Hematopoietic multipotent progenitor cell treated with erythropoietin and hydrocortisone succinate and interleukin-3 and kit ligand, for 8 days (in vitro differentiated cells): Measurements from ENCODE around the gene CADM1.

Experiments
- DNase-seq: peaks from one replicate; pipeline ENCODE4 v3.0.0-alpha.2; 2015

CADM1 gene

DNA sequence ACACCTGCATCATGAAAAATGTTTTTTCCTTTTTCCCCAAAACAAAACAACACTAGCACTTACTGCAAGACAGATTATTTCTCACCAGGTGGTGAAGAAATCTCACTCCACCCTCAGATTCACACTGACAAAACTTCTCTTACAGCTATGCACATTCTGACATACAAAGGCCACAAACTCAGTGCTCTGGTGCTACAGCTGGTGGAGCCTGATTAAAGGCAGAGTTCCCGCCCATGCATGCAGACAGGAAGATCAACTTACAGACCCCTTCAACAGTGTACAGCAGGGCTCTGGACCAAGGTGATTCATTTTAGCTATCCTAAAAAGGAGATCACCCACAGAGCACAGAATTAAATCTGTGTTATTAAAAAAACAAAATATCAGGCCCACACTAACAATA lies 112.6 kb downstream of the CADM1 start:
- no peak for DNase-seq

DNA sequence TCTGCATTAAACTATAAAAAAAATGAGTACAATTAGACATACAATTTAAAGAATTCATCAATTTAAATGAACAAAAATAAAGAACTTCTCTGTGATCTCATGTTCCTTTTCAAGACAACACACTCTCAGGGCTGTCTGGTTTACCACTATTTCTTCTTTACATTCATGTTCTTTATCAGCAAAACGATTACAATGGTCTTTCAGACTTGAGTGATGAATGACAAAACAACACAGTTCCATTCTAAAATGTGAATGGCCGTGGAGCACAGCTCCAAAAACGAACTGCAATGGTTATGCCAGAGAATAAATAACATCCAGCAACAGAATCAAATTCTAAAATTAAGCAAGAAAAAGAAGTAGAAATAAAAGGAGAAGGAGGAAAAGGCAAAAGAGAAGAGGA lies 113.1 kb downstream of the CADM1 start:
- DNase-seq, result no peak

DNA sequence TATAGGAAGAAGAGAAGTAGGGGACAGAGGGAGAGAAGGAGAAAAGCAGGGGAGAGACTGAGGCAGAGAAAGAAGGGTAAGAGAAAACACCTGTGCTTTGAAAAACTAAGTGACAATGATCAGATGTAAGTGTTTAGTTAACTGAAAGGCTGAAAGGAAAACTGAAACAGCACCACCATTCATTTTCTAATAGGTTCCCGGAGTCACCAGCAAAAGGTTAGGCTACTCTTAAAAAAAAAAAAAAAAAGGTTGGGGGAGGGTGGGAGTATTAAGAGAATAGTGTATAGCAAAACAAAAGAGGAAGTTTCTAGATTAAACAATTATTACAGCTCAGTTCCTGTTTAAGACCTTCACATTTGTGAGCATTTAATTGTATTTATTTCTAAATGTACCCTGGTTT lies 113.8 kb downstream of the CADM1 start:
- DNase-seq, result no peak

DNA sequence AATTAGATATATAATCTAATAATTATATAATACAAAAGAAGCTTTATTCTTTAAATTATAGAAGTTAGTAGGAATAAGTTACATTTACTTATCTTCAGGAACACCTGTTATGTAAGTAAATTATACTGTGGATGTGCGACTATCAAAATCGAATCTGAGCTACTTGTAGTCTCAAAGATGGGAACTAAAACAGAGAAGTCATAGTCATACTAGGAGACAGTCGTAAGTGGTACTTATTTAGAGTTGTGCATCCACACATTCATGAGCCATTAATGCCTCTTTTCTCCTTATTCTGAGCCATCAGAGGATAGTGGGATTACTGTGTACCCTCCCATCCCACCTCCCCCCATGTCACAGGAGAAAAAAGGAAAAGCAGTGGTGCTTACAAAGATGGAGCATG lies 114.4 kb downstream of the CADM1 start:
- DNase-seq, result no peak

DNA sequence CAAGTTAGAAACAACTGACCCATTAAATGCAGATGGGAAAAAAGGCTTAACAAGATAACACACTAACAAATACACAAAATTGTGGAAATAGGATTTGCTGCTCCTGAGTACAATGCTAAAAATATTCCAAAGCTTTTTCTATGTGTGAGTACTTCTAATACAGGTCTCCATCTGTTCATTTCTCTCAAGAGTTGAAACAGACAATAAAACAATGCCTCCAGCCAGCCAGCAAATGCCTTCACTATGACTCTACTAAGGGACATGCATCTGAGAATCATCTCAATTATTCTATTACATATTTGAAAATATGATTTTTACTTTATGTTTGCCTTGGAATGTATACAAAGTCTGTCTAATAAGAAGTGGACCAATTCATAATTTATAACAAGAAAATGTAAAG lies 119.0 kb downstream of the CADM1 start:
- DNase-seq, result no peak

DNA sequence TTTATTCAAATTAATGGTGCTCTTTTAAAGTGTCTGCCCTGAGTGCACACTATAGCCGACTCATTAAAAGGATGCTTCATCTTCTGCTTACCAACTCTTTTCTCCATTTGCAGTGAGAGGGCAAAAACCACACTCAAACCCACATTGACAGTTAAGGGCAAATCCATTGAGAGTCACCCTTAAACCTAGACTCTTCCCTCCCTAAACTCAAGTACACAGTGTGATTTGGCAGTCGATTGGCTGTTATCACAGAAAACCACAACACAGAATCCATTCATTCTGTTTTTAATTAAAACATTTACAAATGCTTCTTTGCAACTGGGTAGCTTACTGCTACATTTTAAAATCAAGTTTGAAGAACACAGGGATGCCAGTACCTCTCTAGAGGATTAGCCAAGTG lies 120.0 kb downstream of the CADM1 start:
- no peak for DNase-seq

DNA sequence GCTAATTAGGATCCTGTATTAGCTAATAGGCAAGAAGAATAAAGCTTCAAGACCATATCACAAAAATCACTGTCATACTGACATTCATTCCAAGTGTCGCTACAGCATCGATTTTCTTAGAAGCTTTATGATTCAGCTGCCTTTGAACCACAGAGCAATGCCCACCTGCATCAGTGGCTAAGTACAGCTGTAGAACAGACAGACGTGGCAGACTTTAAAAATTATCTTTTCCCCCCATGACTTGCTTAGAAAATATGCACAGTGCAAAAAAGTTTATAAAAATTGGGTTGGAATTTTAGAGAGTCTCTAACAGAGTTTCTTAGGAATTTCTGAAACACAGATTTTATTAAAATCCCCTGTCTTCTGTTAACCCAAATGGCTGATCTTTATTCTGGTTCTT lies 120.8 kb downstream of the CADM1 start:
- no peak for DNase-seq

DNA sequence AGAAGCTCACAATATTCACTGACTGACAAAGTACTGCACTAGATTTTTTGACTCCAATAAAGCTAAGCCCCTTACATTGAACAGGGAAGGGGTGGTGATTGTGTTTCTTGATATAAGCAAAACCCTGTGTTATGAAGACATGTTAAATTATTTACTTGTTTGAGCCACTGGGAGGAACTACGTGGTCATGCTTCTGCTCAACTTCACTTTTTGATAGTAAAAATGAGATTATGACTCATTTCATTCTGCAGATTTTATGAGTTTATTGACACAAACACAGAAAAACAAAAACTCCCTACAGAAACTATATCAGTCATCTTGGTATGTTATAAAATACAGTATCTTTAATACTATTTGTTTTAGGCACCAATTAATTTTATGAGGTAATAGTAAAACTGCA lies 124.7 kb downstream of the CADM1 start:
- DNase-seq, result no peak

DNA sequence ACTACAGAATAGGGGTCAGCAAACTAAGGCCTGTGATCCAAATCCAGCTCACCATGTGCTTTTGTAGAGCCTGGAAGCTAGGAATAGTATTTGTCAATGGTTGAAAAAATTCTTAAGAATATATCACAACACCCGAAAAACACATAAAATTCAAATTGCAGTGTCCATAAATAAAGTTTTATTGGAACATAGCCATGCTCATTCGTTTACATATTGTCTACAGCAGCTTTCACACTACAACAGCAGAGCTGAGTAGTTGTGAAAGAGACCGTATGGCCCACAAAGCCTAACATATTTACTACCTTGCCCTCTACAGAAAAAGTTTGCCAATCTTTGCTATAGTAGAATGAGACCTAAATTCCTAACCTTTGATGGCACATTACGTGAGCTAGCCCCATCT lies 125.7 kb downstream of the CADM1 start:
- DNase-seq, result no peak

DNA sequence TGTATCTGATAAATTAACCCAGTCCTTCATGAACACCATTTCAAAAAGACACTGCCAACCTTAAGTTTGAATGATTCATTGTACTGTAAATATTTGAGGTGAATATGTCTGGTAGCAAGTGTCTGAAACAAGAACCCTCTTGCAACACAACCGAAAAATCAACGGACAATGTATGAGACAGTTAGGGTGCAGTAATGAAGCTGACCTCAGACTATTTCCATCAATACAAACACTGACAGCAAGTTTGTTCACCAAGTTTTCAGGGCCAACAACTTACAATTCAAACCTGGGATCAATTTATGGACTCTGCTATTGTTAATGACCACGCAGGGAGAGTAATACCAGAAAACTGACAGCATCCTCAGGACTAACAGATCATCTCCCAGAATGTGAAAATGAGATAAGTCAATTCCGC lies 126.3 kb downstream of the CADM1 start:
- no peak for DNase-seq

DNA sequence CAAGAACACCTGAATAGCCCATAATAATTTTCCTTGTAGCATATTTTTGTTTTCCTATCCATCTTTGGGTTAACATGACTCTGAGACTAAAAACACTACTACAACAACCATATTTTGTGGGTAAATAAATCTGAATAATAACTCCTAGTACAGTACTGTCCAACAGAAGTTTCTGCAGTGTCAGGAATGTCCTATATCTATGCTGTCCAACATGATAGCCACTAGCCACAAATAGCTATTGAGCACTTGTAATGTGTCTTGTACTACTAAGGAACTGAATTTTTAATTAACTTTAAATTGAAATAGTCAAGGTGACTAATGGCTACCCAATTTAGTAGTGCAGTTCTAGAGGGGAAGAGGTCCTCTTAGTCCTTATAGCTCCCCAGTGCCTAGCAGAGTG lies 135.6 kb downstream of the CADM1 start:
- DNase-seq, result no peak

DNA sequence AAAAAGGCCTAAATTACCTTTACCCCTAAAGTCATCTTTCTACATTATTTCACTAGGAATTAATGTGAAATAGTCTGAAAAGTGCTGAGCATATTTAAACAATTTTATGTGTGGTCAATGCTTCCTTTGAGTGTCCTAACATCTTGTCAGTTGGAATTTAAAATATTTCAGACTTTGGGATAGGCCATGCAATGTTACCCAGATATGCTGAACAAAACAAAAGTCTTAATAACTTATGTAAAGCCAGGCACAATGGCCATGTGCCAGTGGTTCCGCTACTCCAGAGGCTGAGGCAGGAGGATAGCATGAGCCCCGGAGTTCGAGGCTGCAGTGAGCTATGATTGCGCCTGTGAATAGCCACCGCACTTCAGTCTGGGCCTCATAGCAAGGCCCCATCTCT lies 137.4 kb downstream of the CADM1 start:
- no peak for DNase-seq

DNA sequence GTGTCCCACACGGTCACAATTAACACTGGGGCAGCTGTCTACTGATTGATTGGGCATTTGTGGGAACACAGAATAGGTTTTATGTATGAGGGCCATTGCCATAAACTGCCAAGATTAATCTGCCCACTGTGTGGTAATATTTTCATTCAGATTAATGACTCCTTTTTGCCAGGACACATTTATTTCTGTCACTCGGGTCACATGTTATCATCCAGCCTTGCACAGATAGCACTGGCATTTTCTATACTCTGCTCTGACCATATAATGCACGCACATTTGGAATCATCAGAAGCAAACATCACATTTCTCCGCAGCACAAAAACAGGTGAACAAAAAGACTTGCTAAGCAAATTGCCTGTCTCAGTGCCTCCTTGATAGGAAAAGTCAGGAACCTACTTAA lies 138.3 kb downstream of the CADM1 start:
- DNase-seq, result no peak

DNA sequence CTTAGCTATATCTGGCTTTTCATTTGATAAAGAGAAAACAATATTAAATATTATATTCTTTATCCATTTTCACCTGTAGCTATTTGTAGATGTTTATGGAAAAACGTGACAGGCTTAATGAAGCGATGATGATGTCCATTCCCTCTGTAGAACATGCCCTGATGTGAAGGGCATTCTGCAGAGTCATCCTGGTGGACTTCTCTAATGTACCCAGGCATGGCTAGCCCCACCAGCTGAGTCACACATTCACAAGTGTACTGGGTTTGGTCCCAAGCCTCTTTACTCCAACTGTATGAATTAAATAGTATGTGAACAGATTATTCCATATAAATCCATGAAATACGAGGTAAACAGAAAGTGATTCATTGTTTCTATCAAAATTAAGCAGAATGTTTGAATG lies 139.3 kb downstream of the CADM1 start:
- DNase-seq, result no peak

DNA sequence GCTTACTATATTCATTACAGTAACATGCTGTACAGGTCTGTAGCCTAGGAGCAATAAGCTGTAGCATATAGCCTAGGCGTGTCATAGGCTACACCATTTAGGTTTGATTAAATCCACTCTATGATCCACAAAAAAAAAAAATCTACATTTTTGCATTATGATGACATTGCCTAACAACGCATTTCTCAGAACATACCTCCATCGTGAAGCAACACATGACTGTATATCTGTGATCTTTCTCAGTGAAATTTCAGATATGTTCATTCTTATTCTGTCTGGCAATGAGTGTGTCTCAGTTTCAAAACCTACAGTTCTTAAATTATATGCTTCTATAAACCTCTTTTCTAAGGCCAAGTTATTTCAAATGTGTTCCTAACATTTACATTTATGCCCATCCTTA lies 140.3 kb downstream of the CADM1 start:
- no peak for DNase-seq

DNA sequence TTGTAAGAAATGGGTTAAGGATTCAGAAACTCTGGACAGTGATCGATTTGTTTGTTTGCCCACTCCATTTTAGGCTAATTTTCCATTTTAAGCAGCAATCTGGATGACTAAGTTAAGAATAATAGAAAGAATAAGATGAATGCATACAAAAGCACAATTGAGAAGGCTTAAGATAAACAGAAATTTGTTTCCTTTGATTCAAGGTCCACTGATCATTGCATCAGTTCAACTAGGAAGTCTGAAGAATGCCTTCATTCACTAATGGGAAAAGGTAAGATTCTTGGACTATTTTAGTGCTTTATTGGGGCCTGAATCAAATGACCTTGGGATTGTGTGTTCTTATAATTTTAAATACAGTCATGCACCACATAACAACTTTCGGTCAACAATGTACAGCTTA lies 140.8 kb downstream of the CADM1 start:
- no peak for DNase-seq

DNA sequence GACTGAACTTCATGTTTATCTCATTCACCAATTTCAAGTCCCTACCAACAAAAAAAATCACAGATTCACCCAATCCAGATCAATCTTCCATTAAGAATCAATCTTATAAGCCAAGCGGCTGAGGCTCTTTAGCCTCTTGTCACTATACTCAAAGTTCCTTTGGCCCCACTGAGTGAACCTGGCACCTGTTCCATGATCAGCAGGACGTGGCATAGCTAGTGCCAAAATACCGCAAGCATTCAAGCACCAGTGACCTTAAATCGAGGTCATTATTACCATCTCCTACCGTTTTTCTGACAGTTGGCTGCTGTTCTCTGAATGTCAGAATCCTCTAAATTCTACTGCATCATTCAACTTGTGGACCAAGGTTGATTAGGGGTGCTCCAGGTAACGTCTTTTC lies 141.2 kb downstream of the CADM1 start:
- DNase-seq, result no peak

DNA sequence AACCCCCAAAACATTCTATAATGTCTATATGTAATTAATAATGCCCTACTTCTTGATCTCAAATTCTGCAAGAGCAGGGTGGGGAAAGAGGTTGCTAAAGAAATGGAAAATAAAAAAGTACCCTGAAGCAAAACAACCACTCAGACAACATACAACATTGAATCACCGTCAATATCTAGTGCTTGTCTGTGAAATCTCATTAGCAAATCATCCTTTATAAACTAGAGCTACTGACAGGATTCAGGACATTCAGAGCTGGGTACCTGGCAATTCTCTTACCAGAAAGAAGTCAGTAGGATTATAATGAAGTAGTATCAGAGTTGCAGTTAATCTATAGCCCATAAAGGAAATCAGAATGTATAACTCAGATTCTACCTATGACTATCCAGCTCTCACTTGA lies 143.2 kb downstream of the CADM1 start:
- DNase-seq, result no peak

DNA sequence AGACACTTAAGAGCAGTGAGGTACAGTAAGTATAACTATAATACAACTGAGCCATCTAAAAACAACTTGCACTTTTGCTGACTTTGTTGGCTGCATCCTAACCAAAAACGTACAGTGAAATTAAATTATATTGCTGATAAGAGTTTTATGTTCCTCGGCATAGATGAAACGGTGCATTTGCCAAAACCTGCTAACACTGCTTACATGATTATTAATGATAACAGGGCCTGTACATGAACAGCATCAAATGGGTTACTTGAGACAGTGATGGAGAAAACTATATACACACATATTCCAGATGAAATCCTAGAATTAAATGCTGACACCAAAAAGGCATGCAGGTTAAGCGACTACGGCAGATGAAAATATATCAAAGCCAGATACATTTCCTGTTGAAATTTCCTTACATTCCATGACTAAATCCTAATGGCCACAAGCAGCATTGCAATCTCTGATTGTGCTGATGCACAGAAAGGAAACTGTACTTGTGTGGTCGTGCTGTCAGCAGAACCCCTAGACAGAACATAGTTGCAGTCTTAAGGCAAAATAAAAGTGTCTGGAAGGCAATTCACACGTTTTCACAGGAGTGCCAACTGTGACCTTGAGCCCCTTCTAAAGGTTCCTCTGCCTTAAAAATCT lies 143.9 kb downstream of the CADM1 start:
- DNase-seq, result no peak

DNA sequence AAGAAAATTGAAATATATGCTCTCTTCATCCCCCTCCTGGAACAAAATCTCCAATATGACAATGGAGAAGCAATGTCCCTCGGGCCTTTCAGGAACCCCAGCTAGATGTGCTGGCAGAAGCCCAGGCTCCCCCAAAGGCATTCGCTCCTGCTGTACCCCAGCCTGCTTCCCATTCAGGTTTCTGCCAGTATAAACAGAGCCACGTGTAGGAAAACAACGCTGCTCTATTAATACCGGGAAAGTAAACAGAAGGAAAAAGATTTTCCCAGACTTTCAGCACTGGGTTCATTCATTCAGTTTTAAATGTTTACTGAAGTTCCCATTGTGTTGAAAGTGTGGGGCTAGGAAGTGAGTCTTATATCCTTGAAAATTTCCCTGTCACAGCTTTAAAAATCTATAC lies 147.1 kb downstream of the CADM1 start:
- DNase-seq, result no peak

DNA sequence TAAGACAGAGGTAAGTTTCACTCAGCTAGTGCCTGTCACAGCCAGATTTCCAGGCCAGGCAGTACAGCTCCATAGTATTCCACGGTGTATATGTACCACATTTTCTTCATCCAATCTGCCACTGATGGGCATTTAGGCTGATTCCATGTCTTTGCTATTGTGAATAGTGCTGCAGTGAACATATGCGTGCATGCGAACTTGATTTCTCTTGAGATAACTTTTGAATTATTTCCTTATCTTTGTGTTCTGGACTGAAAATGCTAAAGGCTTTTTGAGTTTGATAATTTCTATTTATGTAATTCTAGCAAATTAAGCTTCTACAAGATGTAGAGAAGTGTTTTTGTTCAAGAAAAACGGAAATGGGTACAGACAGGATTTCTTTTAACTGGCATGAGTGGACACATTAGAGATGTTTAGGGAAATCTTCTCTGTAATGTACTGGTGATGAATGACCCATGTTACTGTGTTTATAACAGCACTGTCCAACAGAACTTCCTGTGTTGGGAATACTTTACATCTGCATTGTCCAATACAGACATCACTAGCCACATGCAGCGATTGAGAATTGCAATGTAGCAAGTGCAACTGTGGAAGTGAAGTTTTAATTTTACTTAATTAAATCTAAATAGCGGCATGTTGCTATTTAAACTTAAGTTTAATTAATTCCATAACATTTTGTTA lies 151.3 kb downstream of the CADM1 start:
- DNase-seq, result no peak

DNA sequence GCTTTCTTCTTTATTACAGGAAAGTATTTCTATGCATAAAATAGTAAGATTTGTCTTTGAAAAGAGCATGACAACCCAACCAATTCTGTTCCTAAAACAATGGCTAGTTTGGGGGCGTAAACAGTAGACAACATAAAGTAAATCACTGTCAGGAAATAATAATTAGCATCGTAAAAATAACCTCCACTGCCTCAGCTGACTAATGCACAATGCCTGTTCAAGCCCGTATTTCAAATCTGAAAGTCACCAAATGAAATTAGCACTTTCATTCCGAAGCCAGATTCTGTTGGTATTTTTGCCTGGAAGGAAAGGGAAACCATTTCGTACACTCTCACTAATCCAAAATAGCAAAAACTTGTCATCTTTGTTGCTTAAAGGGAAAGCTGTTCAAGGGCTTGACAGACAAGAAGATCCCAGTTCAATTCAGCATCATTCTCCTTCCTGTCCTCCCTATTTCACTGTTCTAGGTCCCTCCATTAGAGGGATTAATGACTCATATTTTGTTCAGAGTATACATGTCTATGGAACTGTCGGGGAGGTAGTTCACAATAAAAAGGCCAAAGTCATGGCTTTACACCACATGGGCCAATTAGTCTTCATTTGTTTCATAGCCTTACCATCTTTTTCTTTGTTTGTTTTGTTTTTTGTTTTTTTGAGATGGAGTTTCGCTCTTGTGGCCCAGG lies 154.7 kb downstream of the CADM1 start:
- DNase-seq, result no peak

DNA sequence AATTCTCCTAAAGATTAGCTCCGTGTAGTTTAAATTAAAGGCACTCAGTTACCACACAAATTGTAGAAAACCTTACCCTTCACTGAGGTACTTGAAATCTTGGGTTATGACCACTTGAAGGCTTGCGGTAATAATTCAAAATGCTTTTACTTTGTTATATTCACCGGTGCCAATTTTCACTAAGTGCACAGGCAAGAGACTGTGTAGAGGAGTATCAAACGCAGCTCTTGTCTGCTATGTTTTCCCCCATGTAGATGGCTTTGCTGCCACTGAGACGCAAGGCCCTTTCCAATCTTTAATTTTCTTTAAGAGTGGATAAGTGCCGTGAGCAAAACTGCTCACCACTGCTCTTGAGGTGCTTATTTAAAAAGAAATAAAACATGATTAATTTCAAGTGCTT lies 155.8 kb downstream of the CADM1 start:
- no peak for DNase-seq

DNA sequence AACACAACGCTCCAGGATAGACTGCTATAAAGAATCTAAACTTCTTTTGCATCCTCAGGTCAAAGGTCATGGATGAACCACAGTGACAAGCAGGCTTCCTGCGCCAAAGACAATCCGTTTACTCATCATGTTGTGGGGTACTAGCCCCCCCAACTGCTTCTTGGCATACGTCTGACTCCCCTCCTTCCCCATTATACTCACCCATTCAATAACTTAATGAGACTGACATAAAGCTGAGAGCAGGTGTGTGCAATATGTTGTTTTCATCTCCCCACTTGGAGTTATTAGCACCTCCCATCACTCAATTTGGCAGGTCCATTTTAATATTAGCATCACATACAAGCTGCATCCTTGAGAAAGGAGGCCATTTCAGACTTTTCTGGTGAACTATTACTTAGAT lies 157.1 kb downstream of the CADM1 start:
- DNase-seq, result no peak

DNA sequence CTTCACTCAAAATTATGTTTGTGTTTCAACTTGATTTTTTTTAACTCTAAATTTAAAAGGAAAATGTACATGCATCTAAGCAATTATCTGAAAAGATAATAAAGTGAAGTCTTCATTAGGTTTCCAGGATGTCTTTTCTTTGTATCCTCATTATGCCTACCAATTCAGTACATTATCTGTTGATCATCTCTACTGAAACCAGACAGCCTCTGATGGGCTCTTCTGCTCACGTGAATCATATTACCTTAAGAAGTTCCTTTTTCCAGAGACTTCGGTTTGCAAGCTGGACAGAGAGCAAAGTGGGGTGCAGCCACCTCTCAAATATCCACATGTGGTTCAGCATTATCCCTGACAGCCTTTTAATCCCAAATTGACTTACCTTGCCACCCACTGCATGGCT lies 158.4 kb downstream of the CADM1 start:
- no peak for DNase-seq
